Tibial nerve (tissue), 4 donors: Measurements from ENCODE around the gene ISG15. TPM values are rescaled to one million over a fixed set of nuclear protein-coding genes. Genes with fewer than 3 reads are reported as not detected.

Source experiments
- DNase-seq, 2 donors: peaks; one replicate each; pipeline ENCODE4 v3.0.0-alpha.2; 2019; ENCODE audit warnings: low spot score in 2 of 2
- H3K27ac ChIP-seq, 4 donors: fragments of 200-600 bp; sonication (generic) in 3 of 4; one replicate each; pipeline ENCODE4 v1.5.1; 2017 to 2019; ENCODE audit warnings: mild to moderate bottlenecking in 1 of 4
- H3K27me3 ChIP-seq, 2 donors: fragments of 200-600 bp; sonication (generic) in 1 of 2; one replicate each; pipeline versions ENCODE4 v1.5.1 to v1.6.0; 2017 to 2019
- H3K36me3 ChIP-seq, 3 donors: fragments of 200-600 bp; sonication (generic); one replicate each; pipeline ENCODE4 v1.5.1; 2018 to 2019
- H3K4me1 ChIP-seq, 4 donors: fragments of 200-600 bp; sonication (generic) in 3 of 4; one replicate each; pipeline ENCODE4 v1.5.1; 2017 to 2019
- H3K4me3 ChIP-seq, 4 donors: fragments of 200-600 bp; sonication (generic) in 3 of 4; one replicate each; pipeline ENCODE4 v1.5.1; 2017 to 2019; ENCODE audit warnings: mild to moderate bottlenecking in 1 of 4, moderate library complexity in 1 of 4
- H3K9me3 ChIP-seq, 4 donors: fragments of 200-600 bp; sonication (generic) in 3 of 4; one replicate each; pipeline ENCODE4 v1.5.1; 2017 to 2019
- CTCF ChIP-seq, 5 experiments: fragments of 200-600 bp in 3 of 5; fragments of 450-650 bp in 2 of 5; sonication (generic) in 3 of 5; IDR thresholded peaks; one replicate each; pipeline ENCODE4 v1.5.1; 2016 to 2019; ENCODE audit warnings: antibody characterized with exemption in 5 of 5, mild to moderate bottlenecking in 3 of 5, moderate library complexity in 2 of 5
- EP300 ChIP-seq, 2 donors: sonication (generic); formaldehyde crosslinking; IDR thresholded peaks; one replicate each; pipeline ENCODE4 v1.6.1; 2017; ENCODE audit warnings: antibody characterized with exemption in 2 of 2, mild to moderate bottlenecking in 1 of 2
- POLR2A ChIP-seq, 2 donors: fragments of 450-650 bp; IDR thresholded peaks; one replicate each; pipeline ENCODE4 v1.6.1; 2017; ENCODE audit warnings: antibody characterized with exemption in 2 of 2, mild to moderate bottlenecking in 2 of 2, moderate library complexity in 2 of 2
- WGBS, 2 donors: methylation state at CpG; one replicate each; pipeline ENCODE4 v1.1.5; 2018; 5-methylcytosine and 5-hydroxymethylcytosine counted together
- total RNA-seq, 4 donors: library from RNA; depleted of rRNA; stranded (reverse); fragments of >200 nt; gene quantifications; one replicate each; pipeline ENCODE4 v1.1.0, GENCODE V29; 2016

ISG15 gene
- total RNA-seq: 10 to 100 TPM; 29.1 to 65.4 (median 48.7) TPM

GRCh38 chr1:1013105-1013921 is at the start of gene ISG15:
ISG15 (plus strand) TSS chr1:1013497; CDS start chr1:1013574, 77 bp downstream.
- peak within 1 kb of the TSS; percentile 71 to 93 (median 85) for H3K27ac ChIP-seq
- peak within 1 kb of the TSS; percentile 43 to 72 (median 54) for H3K4me3 ChIP-seq
- H3K36me3 ChIP-seq: no peaks in the 10 kb centered on the region
- peak; percentile 64 to 87 for TF ChIP-seq EP300 (IDR thresholded peaks at IDR 0.05)
- TF ChIP-seq CTCF (IDR thresholded peaks at IDR 0.05): peak in 2 of 5 experiments; percentile 21 to 26
- peak; percentile 41 to 88 for TF ChIP-seq POLR2A (IDR thresholded peaks at IDR 0.05)
- 4 to 5% methylated on average over 25 to 27 of the region's 30 CpGs for WGBS, 2 donors
- no peaks in the 10 kb centered on the region for H3K9me3 ChIP-seq
- DNase-seq: peak; percentile 85 to 89
- H3K27me3 ChIP-seq: no peaks in the 10 kb centered on the region
- H3K4me1 ChIP-seq: peaks cover 0 to 28% (median 12%) of the 10 kb centered on the region in 4 donors

GRCh38 chr1:963746-964525 is 49.4 kb upstream of the ISG15 start:
- Histone ChIP-seq H3K36me3 (peaks cover 0 to 30% (median 0%) of the 10 kb centered on the region in 3 donors), H3K27ac (no peak overlapping the region), H3K27me3 (peaks cover 0 to 28% of the 10 kb centered on the region in 2 donors), H3K9me3 (no peaks in the 10 kb centered on the region), H3K4me3 (no peak overlapping the region), H3K4me1 (peaks cover 0 to 40% (median 22%) of the 10 kb centered on the region in 4 donors)
- TF ChIP-seq CTCF (IDR thresholded peaks at IDR 0.05): no peak
- 88 to 92% methylated on average over 27 to 38 of the region's 47 CpGs for WGBS, 2 donors
- no peak for DNase-seq

- DNase-seq: no peak
- H3K4me3 ChIP-seq: no peak overlapping the region
- H3K4me1 ChIP-seq: peaks cover 0 to 33% (median 16%) of the 10 kb centered on the region in 4 donors
- no peaks in the 10 kb centered on the region for H3K9me3 ChIP-seq
- TF ChIP-seq EP300 (IDR thresholded peaks at IDR 0.05): no peak
- no peak for TF ChIP-seq CTCF (IDR thresholded peaks at IDR 0.05)
- no peak for TF ChIP-seq POLR2A (IDR thresholded peaks at IDR 0.05)
- 89 to 91% methylated on average over 35 of the region's 51 CpGs for WGBS, 2 donors
- H3K27ac ChIP-seq: no peak overlapping the region
- H3K36me3 ChIP-seq: peaks cover 0 to 30% (median 0%) of the 10 kb centered on the region in 3 donors
- peaks cover 0 to 34% of the 10 kb centered on the region in 2 donors for H3K27me3 ChIP-seq
These were observed 48.4 kb upstream of the ISG15 start for GRCh38 chr1:964691-965525.

GRCh38 chr1:965526-966134 is 47.7 kb upstream of the ISG15 start:
- H3K27ac ChIP-seq: no peak overlapping the region
- no peak for TF ChIP-seq POLR2A (IDR thresholded peaks at IDR 0.05)
- H3K4me1 ChIP-seq: peaks cover 0 to 28% (median 13%) of the 10 kb centered on the region in 4 donors
- WGBS, 2 donors: 77 to 84% methylated on average over 17 to 26 of the region's 26 CpGs
- no peak for DNase-seq
- H3K4me3 ChIP-seq: no peak overlapping the region
- H3K9me3 ChIP-seq: no peaks in the 10 kb centered on the region
- H3K27me3 ChIP-seq: peaks cover 2 to 41% of the 10 kb centered on the region in 2 donors
- H3K36me3 ChIP-seq: peaks cover 0 to 30% (median 0%) of the 10 kb centered on the region in 3 donors
